ENCODE measurements around the gene TULP1.

Gene TULP1

DNA sequence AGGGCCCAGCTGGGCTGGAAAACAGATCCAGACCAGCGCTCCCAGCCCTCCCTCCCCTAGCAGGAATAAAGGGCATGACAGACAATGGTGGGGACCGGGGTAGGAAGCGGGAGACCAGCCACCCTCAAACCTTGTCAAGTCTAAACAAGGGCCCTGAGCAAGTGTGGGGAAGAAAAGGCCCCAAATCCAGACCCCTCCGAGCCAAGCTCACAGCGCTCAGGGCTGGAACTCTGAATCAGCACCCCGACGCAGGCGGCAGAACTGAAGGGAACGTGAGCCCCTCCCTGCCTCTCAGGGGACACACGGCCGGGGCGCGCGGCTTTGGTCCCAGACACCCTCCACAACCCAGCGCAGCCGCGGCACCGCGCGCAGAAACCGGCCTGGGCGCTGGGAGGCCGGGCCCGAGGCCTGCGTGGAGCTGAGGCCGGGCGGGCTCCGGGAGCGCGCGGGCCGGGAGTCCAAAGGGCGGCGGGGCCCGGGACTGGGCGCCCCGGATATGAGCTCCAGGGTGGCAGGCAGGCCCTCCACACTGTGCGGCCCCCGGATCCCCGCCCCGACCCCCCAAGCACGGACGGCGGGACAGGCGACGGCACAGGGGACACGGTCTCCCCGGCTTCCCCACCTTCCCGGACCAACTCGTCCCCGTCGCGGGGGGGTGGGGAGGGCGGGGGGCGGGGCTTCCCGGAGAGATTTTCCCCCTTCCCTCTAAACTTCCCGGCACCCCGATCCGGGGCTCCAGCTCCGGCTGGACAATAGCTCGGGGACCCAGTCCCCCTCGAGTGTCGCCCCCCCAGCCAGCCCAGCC, 16.5 kb downstream of the TULP1 start:
- DNase-seq, result no peak

DNA sequence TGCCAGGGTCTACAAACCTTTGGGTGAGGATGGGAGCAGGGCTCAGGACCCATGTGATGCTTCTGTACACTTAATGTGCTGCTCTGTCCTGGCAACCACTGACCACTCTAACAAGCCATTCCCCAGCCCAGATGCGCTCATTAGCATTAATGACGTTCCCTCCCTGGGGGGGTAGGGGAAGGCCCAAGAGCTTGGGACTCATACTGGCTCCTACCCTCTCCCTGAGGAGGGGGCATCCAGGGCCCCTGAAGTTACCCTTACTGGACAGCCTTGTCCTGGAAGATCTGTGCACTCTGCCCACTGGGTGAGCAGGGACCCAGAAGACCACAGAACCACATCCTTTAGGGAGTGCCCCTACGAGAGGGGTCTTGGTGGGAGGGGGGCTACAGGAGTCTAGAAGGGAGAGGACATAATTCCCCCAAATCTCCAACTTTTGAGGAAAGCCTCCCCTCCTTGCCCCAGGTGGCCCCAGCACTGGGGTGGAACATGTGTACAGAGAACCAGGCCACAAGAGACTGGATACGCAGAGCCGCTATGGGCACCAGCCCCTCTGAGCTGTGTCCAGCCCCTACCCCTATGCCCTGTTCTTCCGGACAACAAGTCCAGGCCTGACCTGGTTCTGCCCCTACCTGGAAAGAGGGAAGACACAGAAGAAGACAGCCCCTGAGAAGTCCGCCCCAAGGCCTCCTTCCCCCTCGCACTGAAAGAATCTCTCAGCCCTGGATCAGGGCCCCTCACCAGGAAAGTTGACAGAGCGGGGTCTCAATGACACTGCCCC, 17.2 kb downstream of the TULP1 start:
- no peak for DNase-seq

DNA sequence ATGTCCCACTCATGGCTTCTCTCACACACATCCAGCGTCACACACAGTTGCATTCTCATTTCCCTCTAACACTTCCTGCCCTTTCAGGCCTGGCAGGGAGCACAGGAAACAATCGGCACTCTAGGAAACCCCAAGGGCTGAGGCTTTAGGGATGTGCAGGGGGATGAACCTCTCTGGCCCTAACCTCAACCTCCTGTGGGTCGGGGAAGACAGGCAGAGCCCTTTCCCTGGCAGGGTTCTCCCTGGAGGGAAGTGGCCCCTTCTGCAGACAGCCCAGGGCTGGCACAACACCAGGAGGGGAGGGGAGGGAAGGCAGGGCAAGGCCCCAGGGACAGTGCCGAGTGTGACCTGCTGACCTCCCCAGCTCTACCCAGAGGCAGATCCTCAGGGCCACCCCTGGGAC, 18.5 kb downstream of the TULP1 start:
- no peak for DNase-seq

DNA sequence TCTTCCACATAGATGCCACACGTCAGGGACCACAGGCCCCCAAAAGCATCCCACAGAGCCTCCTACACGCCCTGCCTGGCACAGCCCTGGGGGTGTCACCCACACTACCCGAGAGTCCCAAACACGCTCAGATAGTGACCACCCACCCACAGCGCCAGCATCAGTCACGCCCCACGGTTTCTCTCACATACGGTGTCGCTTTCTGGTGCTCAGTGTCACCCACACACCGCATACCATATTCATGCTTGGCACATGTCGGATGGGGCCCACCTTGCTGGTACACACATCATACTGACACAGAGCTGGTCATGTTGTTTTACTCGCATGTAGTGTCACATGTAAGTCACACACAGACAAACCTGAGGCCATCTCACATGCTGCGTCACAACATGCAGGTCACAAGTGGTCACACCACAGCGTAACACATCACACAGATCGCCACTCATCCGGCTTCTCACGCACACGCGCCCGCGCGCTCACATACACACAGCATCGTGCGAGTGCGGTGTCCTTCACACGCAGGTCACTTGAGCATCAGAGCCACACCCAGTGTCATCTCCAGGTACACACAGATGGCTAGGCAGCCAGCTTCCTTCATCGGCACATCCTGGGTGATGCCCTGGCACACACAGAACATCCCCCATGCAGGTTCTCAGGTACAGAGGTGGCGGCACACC, 19.3 kb downstream of the TULP1 start:
- DNase-seq, result no peak

DNA sequence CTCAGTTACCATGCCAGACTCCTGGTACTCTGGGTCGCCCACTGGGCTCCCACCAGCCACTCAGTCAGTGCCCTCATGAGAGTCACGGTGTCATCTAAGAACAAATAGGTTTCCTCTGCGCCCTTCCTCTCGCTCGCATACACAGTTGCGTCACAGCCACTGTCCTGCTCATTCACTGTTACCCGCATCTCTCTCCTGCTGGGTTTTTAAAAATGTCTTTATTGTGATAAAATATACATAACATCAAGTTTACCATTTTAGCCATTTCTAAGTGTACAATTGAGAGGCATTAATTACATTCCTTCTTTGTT, 19.8 kb downstream of the TULP1 start:
- no peak for DNase-seq

DNA sequence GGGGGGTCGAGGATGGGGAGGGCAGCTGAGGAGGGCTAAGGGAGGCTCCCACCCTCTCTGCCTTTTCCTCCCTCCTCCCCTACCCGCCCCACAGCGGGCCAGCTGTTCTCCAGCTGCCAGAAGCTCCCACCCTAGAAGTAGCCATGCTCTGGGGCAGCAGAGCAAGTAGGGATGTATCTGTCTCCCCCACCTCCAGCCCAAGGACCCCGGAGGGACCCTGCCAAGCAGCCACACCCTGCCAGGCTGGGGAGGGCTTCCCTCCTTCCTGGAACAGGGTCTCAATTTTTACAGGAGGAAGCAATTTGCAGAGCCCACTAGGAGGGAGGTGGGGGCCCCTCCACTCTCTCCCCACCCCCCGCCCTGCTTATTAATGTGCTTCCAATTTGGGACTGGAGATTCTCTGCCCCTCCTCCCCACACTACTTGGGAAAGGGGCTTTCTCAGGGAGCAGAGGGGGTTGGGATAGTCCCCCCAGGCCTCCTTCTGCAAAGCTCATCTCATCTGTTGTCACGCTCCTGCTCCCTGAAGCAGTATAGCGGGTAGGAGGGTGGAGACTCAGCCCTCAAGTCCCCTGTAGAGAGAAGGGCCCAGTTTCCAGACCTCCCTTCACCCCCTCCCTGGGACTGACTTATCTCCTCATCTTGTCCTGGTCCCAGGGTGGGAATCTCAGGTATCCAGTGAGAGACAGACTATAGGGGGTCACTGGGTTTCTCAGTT, 20.3 kb downstream of the TULP1 start:
- DNase-seq, result no peak

DNA sequence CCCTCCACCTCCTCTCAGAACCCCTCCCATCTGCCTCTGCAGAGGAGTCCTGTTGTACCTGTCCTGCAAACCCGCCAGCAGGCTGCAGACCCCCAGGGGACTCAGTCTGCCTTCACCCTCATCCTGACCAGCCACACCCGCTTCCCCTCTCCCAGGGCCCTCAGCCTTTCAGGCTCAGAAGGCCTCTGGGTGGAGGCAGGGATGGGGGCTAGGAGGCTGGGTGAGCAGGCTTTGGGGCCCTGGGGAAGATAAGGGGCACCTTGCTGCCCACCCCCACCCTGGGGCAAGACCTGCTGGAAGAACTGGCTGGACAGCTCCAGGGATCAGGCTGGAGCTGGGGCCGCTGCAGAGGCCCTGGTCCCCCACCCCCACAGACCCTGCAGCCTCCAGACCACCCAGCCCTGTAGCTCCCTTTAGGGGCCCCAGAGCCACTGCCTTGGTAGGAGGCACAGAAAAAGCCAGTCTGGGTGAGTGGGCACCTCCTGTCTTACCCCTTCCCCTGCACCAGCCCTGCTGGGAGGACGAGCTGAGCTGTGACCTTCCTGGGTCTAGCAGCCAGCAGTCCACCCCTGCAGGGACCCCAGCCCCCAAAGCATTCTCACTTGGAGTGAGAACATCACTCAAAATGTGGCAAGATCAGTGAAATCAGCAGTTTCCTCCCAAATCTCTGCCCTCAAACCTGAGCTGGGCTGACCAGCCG, 21.0 kb downstream of the TULP1 start:
- no peak for DNase-seq

DNA sequence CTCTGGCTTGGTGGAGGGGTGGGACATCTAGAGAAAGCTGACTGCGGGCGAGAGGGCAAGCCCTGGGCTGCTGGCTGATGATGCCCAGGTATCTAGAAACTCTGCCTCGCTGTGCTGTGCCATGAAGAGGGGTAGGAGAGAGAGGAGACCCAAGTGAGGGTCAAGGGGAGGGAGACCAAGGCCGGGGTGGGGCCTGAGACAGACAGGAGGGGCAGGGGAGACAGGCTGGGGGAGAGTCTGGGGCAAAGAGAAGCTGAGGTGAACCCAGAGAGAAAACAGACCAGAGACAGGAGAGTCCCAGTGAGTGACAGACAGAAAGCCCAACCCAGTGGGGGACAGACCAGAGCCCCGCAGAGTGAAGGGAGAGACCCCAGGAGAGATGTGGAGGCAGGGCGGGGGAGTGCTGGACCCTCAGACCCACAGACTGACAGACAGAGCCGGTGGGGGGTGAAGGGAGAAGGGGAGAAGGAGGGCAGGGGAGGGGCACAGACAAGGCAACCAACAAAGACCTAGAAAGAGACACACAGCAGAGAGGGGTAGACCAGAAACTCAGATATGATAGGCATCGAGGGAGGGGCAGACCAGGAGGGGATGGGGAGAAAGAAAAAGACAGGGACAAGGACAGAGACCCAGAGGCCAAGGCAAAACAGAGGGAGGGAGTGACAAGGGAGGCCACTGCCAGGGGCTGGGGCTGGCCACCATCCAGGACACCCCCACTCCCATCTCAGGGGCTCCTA, 21.7 kb downstream of the TULP1 start:
- DNase-seq, result no peak

DNA sequence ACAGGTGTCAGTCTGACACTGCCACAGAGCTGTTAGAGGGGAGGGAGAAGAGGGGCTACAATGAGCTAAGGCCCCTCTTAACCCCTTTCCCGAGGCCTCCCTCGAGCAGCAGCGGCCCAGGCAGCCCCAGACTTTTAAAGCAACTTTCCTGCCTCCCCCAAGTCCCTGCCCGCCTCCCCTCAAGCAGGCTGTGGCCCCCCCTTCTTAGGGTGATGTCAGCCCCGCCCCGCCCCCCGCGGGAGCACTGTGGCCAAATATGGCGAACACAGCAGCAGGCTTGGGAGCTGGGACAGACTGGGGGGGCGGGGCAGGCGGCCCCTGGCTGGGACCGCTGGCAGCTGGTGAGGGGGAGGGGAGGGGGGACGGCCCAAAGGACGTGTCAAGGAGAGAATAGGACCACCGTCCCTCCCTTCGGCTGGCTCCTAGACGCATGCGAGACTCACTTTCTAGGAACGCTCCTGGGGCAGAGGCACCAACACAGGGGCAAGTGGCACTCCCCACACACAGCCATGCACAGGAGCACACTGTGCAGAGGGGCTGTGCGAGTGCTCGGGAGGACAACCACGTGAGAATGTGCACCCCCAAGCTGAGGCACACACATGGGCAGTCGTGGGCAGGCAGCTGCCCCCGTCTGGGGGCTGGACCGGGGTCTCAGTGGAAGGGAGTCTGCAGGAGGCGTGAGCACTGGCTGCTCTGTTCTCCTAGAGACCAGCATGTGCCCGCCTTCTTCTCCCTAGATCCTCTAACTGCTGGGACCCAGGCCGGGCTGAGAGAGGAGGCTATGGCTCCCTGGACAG, 22.5 kb downstream of the TULP1 start:
- DNase-seq, result no peak

DNA sequence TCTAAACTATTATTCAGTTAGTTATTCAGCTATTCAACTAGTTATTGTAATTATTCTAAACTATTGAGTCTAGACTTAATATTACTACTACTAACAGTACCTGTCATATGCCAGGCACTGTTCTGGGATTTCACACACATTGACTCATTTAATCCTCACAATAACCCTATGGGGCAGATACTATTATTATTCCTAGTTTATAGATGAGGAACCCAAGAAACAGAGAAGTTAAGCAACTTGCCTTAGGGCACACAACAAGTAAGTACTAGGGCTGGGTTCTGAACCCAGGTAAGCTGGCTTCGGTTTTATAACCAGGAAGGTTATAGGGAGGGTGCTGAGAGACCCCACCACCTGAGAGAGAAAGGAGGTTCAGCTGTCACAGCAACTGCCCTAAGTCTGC, 23.6 kb downstream of the TULP1 start:
- no peak for DNase-seq

DNA sequence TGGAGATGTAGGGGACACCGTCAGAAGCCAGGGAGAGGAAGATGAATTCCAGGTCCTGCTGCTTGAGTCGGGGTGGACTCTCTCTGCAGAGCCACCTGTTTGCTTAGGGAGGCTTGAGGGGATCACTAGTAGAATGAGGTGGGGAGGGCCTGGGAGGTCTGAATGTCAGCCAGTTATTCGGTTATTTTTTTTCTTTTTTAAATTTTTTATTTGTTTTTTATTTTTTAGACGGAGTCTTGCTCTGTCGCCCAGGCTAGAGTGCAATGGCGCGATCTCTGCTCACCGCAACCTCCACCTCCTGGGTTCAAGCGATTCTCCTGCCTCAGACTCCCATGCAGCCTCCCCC, 24.2 kb downstream of the TULP1 start:
- DNase-seq, result no peak

DNA sequence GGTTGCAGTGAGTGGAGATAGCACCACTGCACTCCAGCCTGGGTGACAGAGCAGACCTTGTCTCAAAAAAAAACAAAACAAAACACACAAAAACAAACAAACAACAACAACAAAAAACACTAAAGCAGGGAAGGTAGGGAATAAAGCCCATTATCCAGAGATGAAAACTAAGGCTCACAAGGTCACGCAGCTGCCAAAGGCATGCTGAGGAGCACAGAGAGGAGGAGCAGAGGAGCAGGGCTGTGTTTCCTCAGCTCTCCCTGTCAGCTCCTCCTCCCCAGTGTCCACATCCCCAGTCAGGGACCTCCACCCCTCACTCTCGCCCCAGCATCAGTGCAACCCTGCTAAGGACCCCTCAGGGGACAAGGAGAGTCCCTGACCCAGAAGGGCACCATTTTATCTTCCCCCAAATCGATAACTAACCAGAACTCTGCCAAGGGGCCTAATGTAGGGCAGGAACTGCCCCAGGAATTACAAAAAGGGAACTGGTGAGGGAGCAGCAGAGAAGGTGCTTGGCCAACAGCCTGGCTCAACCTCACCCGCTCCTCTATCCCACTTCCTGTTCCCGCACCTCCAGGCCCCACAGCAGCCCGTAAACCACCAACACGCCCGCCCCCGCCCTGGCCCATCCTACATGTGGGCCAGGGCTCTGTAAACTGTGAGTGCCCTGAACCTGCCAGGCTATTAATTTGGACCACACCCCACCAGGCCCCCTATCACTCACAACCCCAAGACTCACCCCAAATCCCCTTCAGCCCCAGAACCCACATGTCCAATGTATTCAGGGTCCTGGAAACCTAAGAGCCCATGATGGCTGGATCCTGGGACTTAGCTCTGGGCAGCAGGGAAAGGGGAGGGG, 24.8 kb downstream of the TULP1 start:
- no peak for DNase-seq

DNA sequence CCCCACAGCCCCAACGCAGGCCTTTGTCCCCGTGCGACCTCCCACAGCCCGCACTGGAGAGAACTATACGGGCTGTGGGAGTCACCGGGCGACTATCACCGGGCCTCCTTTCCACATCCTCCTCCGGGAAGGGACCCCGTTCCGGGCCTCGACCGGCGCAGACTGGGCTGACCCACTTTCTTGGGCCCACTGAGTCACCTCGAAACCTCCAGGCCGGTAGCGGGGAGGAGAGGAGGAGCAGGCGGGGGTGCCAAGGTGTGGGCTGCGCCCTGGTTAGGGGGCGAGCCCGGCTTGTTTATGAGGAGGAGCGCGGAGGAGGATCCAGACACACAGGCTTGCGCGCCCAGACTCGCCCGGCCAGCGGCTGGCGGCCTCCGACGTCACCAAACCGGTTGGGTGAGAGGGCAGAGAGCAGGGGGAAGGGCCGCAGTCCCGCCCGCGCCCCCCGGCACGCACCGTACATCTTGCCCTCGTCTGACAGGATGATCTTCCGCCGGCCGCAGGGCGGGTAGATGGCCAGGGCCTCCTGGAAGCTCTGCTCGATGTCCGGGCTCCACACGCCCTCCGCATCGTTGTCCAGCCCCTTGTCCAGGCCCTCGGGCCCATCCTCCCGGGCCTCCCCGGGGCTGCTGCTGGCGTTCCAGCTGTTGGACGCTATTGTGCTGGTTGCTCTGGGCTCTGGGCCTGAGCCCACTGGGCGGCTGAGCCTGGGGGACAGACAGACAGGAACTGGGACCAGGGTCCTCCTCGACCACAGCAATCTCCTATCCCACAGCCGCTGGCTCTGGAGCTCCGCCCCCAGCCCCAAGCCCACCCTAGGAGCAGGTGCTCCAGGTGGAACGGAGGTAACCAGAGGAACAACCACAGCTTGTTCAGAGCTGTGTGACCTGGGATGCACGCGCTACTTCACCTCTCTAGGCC, 26.4 kb downstream of the TULP1 start:
- no peak for DNase-seq

DNA sequence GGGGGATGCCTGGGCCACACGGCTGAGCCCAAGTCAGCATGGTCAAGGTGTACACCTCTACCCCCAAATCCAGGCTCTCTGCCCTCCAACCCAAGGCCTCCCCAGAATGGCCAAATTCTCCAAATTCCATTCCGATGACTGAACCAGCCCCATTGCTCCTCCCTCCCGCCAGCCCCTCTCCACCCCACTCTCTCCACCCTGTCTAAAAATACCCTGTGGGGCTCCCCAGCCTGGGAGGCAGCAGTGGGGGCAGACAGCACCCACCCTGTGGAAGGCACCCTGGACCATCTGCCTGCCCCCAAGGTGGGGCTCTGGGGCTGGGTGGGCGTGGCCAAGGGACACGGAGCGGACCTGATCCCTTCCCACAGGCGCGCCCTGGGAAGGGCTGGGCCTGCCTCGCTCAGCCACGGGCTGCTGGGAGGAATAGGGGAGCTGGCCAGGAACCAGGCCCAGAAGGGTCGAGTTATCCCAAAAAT, 27.3 kb downstream of the TULP1 start:
- no peak for DNase-seq

DNA sequence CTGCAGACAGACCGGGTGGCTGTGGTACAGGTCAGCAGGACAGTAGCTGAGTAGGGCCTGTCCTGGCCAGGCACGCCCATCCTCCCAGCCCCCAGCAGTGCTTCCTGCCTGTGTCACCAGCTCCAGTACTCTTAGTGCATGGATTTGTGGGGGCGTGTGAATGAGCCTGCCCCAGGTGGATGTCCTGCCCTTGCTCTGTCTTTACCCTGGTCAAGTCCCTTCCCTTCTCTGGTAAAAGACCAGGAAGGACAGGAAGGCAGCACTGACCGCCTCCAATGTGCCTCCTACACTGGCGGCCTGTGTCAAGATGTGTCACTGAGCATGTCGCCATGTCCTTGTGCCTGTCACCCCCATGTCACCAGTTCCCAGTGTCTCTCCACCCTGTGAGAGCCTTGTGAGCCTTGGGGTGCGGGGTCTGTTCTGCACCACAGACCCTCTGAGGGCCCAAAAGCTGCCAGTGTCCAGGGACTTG, 27.7 kb downstream of the TULP1 start:
- no peak for DNase-seq

DNA sequence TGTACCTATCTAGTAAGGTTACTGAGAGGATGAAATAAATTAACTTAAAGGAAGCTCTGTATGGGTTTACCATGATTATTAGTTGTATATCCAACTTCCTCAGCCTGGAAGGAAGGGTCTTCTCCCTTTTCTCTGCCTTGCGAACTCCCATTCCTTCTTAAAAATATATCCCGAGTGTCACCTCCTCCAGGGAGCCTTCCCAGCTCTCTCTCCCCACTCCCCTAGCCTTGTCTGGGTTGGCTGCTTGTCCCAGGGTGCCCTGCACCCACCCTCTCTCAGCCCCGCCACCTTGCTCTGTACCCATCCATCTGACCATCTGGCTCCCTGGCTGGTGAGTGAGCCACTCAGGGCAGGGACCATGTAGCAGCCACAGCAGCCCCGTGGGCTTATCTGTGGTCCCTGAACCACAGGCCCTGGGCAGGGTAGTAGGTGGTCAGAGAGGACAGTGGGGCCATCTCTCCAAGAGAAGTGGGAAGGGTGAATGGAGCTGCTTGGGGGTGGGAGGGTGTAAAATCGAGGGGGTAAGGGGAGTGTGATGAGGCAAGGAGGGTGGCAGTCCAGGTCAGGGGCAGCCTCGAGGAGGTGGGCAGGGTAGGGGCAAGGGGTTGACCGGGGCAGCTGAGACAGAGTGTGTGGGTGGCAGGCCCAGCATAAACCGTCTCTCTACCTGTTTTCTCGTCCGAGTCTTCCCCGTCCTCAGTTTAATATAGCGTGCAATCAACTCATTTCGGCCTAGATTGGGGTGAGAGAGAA, 28.6 kb downstream of the TULP1 start:
- no peak for DNase-seq

DNA sequence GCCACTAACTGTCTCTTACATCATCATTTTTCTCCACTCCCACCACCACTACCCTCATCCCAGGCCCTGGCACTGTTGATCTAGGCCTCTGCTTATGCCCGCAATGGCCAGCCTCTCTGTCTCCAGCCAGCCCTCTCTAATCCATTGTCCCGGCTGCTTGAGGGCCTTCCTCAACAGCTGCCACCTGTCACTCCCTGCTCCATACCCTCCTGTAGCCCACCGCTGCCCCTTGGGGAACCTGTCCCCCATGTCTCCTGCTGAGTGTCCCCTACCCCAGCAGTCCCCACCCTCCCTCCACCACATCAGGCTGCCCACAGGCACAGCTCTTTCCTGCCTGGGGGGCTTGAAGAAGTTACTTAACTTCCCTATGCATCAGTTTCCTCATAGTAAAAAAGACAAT, 29.2 kb downstream of the TULP1 start:
- no peak for DNase-seq

DNA sequence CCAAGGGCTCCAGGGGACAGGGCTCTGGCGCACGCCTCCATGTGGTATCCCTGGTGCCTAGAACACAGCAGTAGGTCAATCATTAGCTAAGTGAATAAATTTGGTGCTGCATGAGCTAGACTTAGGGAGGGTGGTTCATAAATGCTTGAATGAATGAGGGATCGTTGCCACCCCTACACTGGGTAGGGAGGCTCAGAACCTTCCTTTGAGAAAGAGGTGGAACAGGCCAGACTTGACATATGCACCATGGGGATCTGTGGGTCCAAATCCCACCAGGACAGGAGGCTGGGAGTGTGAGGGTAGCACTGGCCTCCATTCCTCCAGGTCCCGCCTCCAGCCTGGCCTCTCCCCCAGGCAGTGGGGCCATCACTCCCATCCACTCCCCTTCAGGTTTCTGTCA, 29.6 kb downstream of the TULP1 start:
- no peak for DNase-seq
